SU-DHL-6 (cell line): ENCODE measurements around the gene OMP.

Experiments used
- H2AFZ ChIP-seq: fragments of 200-600 bp; sonication (generic); 2 replicates; pipeline ENCODE4 v1.6.1; 2014; ENCODE audit warnings: low read depth, mild to moderate bottlenecking, moderate library complexity, mixed read lengths, antibody characterized with exemption, low read length; ENCODE audit not compliant: severe bottlenecking
- H3F3A ChIP-seq: fragments of 200-600 bp; shearing (Covaris generic); 2 replicates; pipeline ENCODE4 v1.6.0; 2016; ENCODE audit warnings: antibody characterized with exemption, mild to moderate bottlenecking; ENCODE audit not compliant: insufficient read depth
- H3K27ac ChIP-seq: fragments of 200-600 bp; sonication (generic); 2 replicates; pipeline ENCODE4 v1.5.1; 2016; ENCODE audit warnings: low read depth, mild to moderate bottlenecking, low read length, moderate library complexity, mixed read lengths
- H3K27me3 ChIP-seq: fragments of 200-600 bp; sonication (generic), shearing (Covaris generic); 2 replicates; pipeline ENCODE4 v1.6.0; 2014; ENCODE audit warnings: mild to moderate bottlenecking, low read length
- H3K36me3 ChIP-seq: fragments of 200-600 bp; sonication (generic); 2 replicates; pipeline ENCODE4 v1.6.1; 2014; ENCODE audit warnings: mild to moderate bottlenecking, low read length, mixed read lengths
- H3K4me2 ChIP-seq: fragments of 300-600, 200-600 bp; shearing (Covaris generic), sonication (generic); 2 replicates; pipeline ENCODE4 v1.6.0; 2014; ENCODE audit warnings: low read length, low read depth, mild to moderate bottlenecking; ENCODE audit not compliant: poor library complexity, severe bottlenecking
- H3K4me3 ChIP-seq: fragments of 200-600 bp; sonication (generic); 2 replicates; pipeline ENCODE4 v1.5.1; 2014; ENCODE audit warnings: antibody characterized with exemption, low read length, mild to moderate bottlenecking, mixed read lengths; ENCODE audit not compliant: insufficient read depth, poor library complexity, severe bottlenecking
- H3K79me2 ChIP-seq: fragments of 200-600 bp; sonication (generic); 2 replicates; pipeline ENCODE4 v1.6.1; 2014; ENCODE audit warnings: mild to moderate bottlenecking, low read length, moderate library complexity; ENCODE audit not compliant: insufficient read depth
- H3K9ac ChIP-seq: fragments of 200-600 bp; sonication (generic); 2 replicates; pipeline ENCODE4 v1.7.0; 2014; ENCODE audit warnings: mild to moderate bottlenecking, low read length
- H3K9me2 ChIP-seq: fragments of 200-600 bp; sonication (generic); replicated peaks from 2 replicates; pipeline ENCODE4 v1.6.1; 2014; ENCODE audit warnings: low read length; ENCODE audit not compliant: insufficient read depth
- H3K9me3 ChIP-seq: fragments of 200-600 bp; sonication (generic); 2 replicates; pipeline ENCODE4 v1.6.1; 2014; ENCODE audit warnings: low read length, mixed read lengths; ENCODE audit not compliant: insufficient read depth
- H4K20me1 ChIP-seq: fragments of 200-600 bp; sonication (generic); 2 replicates; pipeline ENCODE4 v1.6.1; 2014; ENCODE audit warnings: low read depth, mild to moderate bottlenecking, antibody characterized with exemption, low read length, moderate library complexity, mixed read lengths
- CTCF ChIP-seq: fragments of 200-600 bp; sonication (generic); IDR thresholded peaks from one replicate; pipeline ENCODE4 v1.5.1; 2017; ENCODE audit warnings: antibody characterized with exemption, mild to moderate bottlenecking, low read length, moderate library complexity; ENCODE audit not compliant: insufficient read depth, poor library complexity, severe bottlenecking
- EZH2phosphoT487 ChIP-seq: fragments of 200-600 bp; sonication (generic), shearing (Covaris generic); conservative IDR thresholded peaks from 2 replicates; pipeline ENCODE4 v1.6.1; 2018; ENCODE audit warnings: mild to moderate bottlenecking, antibody characterized with exemption, low read length, moderate library complexity, mixed read lengths

OMP gene

GRCh38 chr11:77135069-77135468, 32.4 kb downstream of the OMP start:
- Histone ChIP-seq H3K9me3 (no peaks in the 10 kb centered on the region), H3K27ac (no peak overlapping the region), H3K4me2 (no peak overlapping the region), H3K79me2 (no peaks in the 10 kb centered on the region), H3K4me3 (no peak overlapping the region), H4K20me1 (no peaks in the 10 kb centered on the region), H3F3A (no peaks in the 10 kb centered on the region), H3K9me2 (no peaks in the 10 kb centered on the region), H3K9ac (no peak overlapping the region), H3K36me3 (no peaks in the 10 kb centered on the region), H2AFZ (no peak overlapping the region), H3K27me3 (no peaks in the 10 kb centered on the region)
- TF ChIP-seq EZH2phosphoT487 (no peak), CTCF (no peak)

GRCh38 chr11:77136074-77136473, 33.4 kb downstream of the OMP start:
- no peak overlapping the region for H3K4me3 ChIP-seq
- TF ChIP-seq CTCF (no peak), EZH2phosphoT487 (no peak)
- no peaks in the 10 kb centered on the region for H3K27me3 ChIP-seq
- H3K9me3 ChIP-seq: no peaks in the 10 kb centered on the region
- no peaks in the 10 kb centered on the region for H3F3A ChIP-seq
- H4K20me1 ChIP-seq: no peaks in the 10 kb centered on the region
- H3K4me2 ChIP-seq: no peak overlapping the region
- H3K27ac ChIP-seq: no peak overlapping the region
- no peaks in the 10 kb centered on the region for H3K79me2 ChIP-seq
- H2AFZ ChIP-seq: no peak overlapping the region
- H3K9ac ChIP-seq: no peak overlapping the region
- no peaks in the 10 kb centered on the region for H3K36me3 ChIP-seq
- H3K9me2 ChIP-seq: no peaks in the 10 kb centered on the region

- Histone ChIP-seq H3F3A (no peaks in the 10 kb centered on the region), H3K27ac (no peak overlapping the region), H2AFZ (no peak overlapping the region), H3K79me2 (no peaks in the 10 kb centered on the region), H3K4me2 (no peak overlapping the region), H3K36me3 (no peaks in the 10 kb centered on the region), H3K9me2 (no peaks in the 10 kb centered on the region), H4K20me1 (no peaks in the 10 kb centered on the region), H3K9me3 (no peaks in the 10 kb centered on the region), H3K9ac (no peak overlapping the region), H3K27me3 (no peaks in the 10 kb centered on the region), H3K4me3 (no peak overlapping the region)
- no peak for TF ChIP-seq EZH2phosphoT487
- no peak for TF ChIP-seq CTCF
These were observed 34.3 kb downstream of the OMP start for GRCh38 chr11:77136784-77137420.
